Measurements from ENCODE around the gene ITGA5. TPM values are rescaled to one million over a fixed set of nuclear protein-coding genes. Genes with fewer than 3 reads are reported as not detected.

Gene ITGA5
- total and polyA plus RNA-seq, 9 of the 15 experiments (the other 6 are each of a cell fraction or from before 2014, with no cell fraction given): 9.1 to 82.1 (median 47.4) TPM

DNA sequence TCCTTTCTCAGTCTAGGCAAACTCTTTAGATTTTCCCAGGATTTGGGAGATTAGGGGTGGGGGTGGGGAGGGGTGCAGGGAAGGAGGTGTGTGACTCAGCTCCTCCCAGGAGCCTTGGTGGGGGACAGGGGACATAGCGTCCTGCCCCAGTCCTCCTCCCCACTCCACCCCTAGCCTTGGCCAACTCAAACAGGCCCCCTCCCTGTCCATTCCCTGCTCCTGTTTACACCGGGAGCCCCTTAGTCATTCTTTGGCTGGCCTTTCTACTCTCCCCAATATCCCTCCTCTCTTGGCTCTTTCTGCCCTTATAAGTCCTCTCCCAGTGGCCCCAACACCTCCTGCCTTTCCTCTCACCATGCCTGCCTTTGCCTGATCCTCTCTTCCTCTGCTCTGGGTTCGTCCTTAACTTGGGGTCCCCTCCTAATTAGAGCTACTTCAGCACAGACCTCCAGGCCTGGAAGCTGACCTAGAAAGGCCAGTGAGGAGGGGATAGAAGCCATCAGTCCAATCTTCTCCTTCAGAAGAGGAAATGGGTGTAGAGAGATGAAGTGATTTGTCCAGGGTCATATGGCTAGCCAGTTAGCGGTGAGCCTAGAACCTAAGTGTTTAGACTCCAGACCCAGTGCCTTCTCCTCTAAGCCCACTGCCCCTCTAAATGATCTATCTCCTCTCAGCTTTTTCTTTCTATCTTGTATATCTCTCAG is 2.3 kb upstream of the ITGA5 start:
- FAIRE-seq (peak; percentile 37), ATAC-seq (peak; percentile 1; the same call in 1 of the 3 replicates), DNase-seq (ENCODE audit: extremely low read depth in 1 of 4, low spot score in 3 of 4) (peak in 2 of 4 experiments; percentile 41 to 49)
- no peaks in the 10 kb centered on the region for H4K20me1 ChIP-seq (replicated peaks; ENCODE audit: control insufficient read depth, insufficient read depth, low read length)
- 33% methylated on average over 4 of the region's 4 CpGs for WGBS (ENCODE audit: insufficient coverage, low coverage, missing lambda C conversion rate)
- no peaks in the 10 kb centered on the region for H3K9me1 ChIP-seq (ENCODE audit: control insufficient read depth, insufficient read depth, low read length)
- peak overlapping the region; percentile 48 for H2AFZ ChIP-seq (ENCODE audit: low read depth, low read length)
- ChIA-PET POLR2A (interaction anchor here (0.8 to 1.5 kb wide), 5 partner anchors 12 to 28 kb away, joined by 4 to 6 read pairs (median 5); no protein-coding TSS in a partner anchor), CTCF (ENCODE audit: low intra/inter-chr PET ratio) (no interaction called here)
- H3K27me3 ChIP-seq (ENCODE audit: control insufficient read depth in 2 of 2, insufficient read depth in 2 of 2, low read length in 2 of 2): no peaks in the 10 kb centered on the region
- peak overlapping the region; percentile 37 to 91; a peak in 3 of 4 replicates for H3K9ac ChIP-seq (ENCODE audit: insufficient read depth in 1 of 2, low read depth in 2 of 2, low read length in 2 of 2)
- peak overlapping the region; percentile 88 for H3K27ac ChIP-seq (ENCODE audit: extremely low read depth, low read depth, low read length)
- H3K9me3 ChIP-seq (replicated peaks; ENCODE audit: control insufficient read depth, insufficient read depth, low read depth, low read length): no peaks in the 10 kb centered on the region
- intact Hi-C loops (cut with micrococcal nuclease): no loop called here
- peaks cover 53 to 72% of the 10 kb centered on the region in 2 experiments for H3K4me1 ChIP-seq (replicated peaks in 1 of 2; ENCODE audit: control insufficient read depth in 2 of 2, insufficient read depth in 2 of 2, low read length in 2 of 2)
- H3K4me3 ChIP-seq: no peak overlapping the region
- in situ Hi-C loops (cut with MboI): no loop called here
- peaks cover 34% of the 10 kb centered on the region for H3K79me2 ChIP-seq (ENCODE audit: control insufficient read depth, insufficient read depth, low read length)
- H3K36me3 ChIP-seq (ENCODE audit: control insufficient read depth, insufficient read depth, low read length): peaks cover 7% of the 10 kb centered on the region; the same call in 2 of the 3 replicates
- BruUV-seq (replicated peaks): no TSS peak
- peak overlapping the region; percentile 49 for H3K4me2 ChIP-seq (ENCODE audit: insufficient read depth, low read length)
- TF ChIP-seq BDP1 (IDR thresholded peaks at IDR 0.05; ENCODE audit: insufficient read depth, insufficient read length) (no peak), LARP7 (IDR thresholded peaks at IDR 0.05) (0 out of 2 replicates have a peak, but pooled peaks have one; percentile 27), SRF (CRISPR knock-in tag; IDR thresholded peaks at IDR 0.05) (peak in 1 of 2 experiments; percentile 54; a peak in 1 of 4 replicates), KDM1A (IDR thresholded peaks at IDR 0.05) (peak in 1 of 2 experiments; percentile 58; a peak in 2 of 4 replicates), ZNF140 (CRISPR knock-in tag; IDR thresholded peaks at IDR 0.05) (no peak), SPI1 (IDR thresholded peaks at IDR 0.05; ENCODE audit: borderline replicate concordance, low read depth, low read length) (peak; percentile 49; the same call in 1 of the 2 replicates), ZNF282 (CRISPR knock-in tag; IDR thresholded peaks at IDR 0.05) (no peak)
- TF ChIP-seq, protein P1, sequence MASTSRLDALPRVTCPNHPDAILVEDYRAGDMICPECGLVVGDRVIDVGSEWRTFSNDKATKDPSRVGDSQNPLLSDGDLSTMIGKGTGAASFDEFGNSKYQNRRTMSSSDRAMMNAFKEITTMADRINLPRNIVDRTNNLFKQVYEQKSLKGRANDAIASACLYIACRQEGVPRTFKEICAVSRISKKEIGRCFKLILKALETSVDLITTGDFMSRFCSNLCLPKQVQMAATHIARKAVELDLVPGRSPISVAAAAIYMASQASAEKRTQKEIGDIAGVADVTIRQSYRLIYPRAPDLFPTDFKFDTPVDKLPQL (IDR thresholded peaks at IDR 0.05; ENCODE audit: extremely low read depth, insufficient read length): no peak
- TF ChIP-seq, protein P2, sequence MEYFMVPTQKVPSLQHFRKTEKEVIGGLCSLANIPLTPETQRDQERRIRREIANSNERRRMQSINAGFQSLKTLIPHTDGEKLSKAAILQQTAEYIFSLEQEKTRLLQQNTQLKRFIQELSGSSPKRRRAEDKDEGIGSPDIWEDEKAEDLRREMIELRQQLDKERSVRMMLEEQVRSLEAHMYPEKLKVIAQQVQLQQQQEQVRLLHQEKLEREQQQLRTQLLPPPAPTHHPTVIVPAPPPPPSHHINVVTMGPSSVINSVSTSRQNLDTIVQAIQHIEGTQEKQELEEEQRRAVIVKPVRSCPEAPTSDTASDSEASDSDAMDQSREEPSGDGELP (CRISPR knock-in tag; IDR thresholded peaks at IDR 0.05; ENCODE audit: borderline replicate concordance): no peak
- TF ChIP-seq, protein P3, sequence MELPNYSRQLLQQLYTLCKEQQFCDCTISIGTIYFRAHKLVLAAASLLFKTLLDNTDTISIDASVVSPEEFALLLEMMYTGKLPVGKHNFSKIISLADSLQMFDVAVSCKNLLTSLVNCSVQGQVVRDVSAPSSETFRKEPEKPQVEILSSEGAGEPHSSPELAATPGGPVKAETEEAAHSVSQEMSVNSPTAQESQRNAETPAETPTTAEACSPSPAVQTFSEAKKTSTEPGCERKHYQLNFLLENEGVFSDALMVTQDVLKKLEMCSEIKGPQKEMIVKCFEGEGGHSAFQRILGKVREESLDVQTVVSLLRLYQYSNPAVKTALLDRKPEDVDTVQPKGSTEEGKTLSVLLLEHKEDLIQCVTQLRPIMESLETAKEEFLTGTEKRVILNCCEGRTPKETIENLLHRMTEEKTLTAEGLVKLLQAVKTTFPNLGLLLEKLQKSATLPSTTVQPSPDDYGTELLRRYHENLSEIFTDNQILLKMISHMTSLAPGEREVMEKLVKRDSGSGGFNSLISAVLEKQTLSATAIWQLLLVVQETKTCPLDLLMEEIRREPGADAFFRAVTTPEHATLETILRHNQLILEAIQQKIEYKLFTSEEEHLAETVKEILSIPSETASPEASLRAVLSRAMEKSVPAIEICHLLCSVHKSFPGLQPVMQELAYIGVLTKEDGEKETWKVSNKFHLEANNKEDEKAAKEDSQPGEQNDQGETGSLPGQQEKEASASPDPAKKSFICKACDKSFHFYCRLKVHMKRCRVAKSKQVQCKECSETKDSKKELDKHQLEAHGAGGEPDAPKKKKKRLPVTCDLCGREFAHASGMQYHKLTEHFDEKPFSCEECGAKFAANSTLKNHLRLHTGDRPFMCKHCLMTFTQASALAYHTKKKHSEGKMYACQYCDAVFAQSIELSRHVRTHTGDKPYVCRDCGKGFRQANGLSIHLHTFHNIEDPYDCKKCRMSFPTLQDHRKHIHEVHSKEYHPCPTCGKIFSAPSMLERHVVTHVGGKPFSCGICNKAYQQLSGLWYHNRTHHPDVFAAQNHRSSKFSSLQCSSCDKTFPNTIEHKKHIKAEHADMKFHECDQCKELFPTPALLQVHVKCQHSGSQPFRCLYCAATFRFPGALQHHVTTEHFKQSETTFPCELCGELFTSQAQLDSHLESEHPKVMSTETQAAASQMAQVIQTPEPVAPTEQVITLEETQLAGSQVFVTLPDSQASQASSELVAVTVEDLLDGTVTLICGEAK (IDR thresholded peaks at IDR 0.05): no peak
- TF ChIP-seq, protein P3 (CRISPR knock-in tag; IDR thresholded peaks at IDR 0.05): no peak
